GM21528 (cell line): Measurements from ENCODE around the gene TRIO.

Source experiments
- ATAC-seq: cut with Tn5 transposase; IDR thresholded peaks from one replicate; pipeline ENCODE4 v1.9.1; 2021; ENCODE audit warnings: mild to moderate bottlenecking, moderate library complexity; ENCODE audit not compliant: unreplicated experiment, low FRiP score

TRIO gene

DNA sequence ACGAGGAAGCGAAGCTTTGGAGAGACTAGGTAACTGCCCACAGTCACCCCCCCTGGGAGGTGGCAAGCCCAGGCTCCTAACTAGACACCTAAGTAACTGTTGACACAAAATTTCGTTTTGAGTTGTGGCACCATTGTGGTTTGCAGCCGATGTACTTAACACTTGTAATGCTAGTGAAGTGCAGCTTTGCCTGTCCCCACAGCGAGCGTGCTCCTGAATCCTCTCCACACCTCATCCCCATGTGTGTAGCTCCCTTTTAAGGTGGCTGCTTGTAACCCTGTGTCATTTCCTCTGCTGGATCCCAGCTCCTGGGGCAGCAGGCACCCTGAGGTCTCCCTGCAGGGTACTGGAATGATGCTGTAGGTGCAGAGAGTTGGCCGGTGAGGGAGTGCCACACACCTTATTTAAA, 114.9 kb downstream of the TRIO start:
- peak; percentile 56 for ATAC-seq

DNA sequence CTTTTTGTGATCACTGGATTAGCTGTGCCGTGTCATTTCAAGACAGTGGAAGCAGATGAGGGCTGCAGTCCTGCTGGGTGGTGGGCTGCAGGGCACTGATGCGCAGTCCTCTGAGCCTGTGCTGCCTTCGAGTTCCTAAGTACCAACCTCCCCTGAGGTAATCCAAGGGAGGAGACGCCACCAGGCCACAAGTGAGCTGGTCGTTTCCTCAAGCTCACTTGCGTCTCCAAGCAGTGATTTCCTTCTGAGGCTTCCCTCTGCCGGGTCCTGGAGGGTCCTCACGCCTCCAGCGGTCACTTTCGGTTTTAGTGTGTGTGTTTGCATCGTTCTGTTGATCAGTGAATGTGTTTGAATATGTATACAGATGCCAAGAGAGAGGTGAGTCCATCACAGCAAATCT, 115.7 kb downstream of the TRIO start:
- no peak for ATAC-seq

DNA sequence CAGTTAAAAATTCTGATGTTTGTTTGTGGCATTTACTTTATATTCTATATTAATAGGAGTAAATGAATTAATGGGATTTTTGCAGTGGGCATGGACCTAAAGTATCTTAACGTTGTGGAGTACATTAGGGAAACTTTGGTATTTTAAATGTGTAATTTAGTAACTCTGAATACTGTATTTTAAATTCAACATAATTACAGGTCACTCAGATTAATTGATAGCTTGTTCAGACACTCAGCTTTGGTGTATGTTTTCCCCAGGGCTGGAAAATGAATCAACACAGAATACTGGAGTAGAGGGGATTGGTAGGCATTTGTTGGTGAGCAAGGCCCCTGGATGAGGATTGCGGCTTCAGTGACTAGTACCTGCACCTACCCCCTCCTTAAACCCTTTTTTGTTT, 117.5 kb downstream of the TRIO start:
- no peak for ATAC-seq

DNA sequence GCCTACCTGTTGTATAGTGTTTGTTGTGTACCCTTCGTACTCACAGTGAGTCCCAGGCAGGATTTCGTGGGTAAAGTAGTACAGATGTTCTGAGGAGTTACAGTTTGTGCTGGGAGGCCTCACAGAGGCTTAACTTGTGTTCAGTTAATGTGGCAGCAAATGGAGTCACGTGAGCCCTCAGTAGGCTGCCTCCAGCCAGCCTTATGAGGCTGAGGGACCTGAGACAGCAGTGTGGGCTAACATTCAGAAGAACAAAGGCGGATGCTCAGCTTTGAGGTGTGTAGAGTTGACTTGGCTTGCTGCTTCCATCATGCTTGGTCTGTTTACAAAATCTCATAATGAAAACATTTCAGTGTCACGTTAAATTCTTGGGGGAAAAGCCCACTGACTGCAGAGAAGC, 118.1 kb downstream of the TRIO start:
- ATAC-seq = no peak

DNA sequence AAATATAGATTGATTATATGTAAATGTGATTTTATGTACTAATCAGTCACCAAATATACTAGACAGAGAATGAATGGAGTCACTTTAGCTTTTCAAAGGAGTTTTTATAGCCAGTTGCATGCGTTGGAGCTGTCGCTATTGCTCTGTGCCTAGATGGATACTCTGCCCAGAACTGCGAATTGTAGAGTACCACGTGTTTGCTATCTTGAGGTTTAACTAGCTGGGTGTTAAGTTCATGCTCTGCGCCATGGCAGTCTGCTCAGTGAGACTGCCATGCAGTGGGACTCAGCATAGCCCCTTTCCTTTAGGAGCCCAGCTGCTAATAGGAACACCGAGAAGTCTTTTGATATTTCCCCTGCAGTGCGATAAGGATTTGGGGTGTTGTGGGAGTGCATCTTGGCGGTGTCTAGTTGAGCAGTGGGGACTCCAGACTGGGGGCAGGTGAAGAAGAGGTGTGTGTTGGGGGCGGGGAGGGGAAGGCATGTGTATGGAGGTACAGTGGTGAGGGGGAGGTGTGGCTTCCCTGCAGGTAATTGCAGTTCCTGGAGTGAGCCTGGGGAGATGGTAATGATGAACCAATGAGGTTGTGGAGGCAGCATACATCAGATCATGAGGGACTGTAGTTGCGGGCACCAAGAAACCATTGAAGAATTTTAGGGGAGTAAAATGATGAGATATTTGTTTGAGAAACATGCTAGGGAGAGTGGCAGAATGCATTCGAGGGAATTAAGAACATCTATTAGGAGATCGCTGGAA, 118.9 kb downstream of the TRIO start:
- no peak for ATAC-seq

DNA sequence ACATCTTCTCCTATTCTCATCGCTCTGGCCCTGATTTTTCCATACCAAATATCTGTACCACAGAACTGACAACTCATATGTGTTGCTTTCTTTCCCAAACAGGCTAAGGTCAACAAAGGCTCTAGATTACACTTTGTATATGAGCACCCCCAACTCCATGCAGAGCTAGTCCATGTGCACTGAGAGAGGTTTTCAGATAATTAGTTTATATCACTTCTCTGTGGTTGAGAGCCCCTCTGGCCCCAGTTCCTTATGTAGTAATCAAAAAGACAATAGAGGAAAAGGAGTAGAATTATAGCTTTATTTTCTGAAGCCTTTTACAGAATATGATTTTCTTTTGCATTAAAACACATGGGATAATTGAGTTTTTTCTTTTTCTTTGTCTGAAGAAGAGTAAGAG, 120.0 kb downstream of the TRIO start:
- no peak for ATAC-seq

DNA sequence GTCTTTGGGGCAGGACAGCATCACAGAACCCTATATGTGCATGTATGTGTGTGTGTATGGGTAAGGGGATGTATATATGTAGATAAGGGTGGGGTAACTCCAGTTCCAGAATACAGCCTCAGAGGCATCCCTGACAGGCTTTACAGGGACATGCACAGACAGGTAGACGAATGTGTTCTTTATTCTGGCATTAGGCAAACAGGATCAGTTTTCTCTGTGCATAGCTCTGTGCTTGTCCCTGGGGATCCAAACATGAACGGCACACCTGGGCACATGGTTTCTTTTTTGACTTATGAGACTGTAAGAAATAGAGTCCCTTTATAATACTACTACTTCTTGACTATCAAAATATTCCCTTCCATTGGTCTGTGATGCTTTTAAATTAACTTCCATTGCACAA, 120.6 kb downstream of the TRIO start:
- no peak for ATAC-seq

DNA sequence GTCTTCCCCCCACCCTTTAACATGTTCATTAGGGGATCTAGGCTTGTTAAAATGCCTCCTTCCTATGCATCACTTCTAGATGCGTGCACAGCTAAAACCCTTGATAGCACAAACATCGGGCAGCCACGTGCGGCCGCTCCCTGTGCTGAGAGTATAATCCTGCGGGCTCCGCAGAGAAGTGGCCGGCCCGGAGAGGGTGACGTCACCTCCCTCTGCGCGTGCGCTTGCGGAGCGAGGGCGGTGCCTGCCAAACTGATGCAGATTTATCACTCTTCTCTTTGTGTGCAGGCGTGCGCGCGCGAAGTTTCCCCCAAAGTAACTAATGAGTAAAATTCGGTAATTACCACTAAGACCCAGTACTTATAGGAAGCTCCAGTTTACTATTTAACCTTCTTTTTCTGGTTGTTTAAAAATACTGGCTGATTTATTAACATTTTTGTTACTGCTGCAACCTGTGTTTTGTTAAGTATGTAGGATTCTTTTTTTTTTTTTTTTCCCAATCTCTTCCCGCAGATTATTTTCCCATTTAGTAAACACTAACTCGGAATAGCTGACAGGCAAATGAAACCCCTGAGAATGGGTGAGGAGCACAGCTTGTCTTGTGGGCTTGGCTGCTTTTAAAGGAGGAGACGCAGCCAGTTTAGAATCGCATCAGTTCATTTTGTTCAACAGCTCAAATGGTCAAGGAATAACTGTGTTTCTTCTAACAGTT, 121.6 kb downstream of the TRIO start:
- ATAC-seq = peak; percentile 77

DNA sequence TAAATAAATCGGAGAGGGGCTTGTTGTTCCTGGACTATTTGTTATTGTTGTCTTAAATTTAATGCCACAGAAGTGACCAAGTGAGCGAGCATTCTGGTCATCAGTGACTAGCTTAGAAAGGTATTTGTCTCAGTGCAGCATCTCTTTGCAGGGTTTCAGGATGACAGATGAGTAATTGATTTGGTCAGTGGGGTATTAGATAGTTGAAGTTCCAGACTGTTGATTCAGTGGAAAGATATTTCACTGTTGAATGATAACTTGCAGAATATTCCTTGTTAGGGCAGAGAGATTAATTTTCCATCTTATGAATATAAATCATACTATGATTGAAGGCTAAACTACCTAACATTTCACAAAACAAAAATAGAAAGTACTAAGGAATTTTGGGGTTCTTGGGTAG, 122.4 kb downstream of the TRIO start:
- ATAC-seq = no peak

DNA sequence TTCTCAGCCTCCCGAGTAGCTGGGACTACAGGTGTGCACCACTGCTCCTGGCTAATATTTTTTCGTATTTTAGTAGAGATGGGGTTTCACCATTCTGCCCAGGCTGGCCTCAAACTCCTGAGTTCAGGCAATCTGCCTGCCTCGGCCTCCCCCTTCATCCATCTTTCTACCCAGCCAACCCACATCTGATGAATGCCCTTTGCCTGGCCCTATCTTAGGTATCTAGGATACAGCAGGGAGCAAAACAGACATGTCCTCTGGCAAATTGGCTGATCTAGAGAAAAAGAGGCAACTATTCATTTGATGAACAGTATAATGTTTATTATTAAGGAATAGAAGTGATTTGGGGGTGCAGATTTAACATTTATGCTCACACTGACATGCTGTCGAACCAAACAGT, 123.0 kb downstream of the TRIO start:
- ATAC-seq = no peak

DNA sequence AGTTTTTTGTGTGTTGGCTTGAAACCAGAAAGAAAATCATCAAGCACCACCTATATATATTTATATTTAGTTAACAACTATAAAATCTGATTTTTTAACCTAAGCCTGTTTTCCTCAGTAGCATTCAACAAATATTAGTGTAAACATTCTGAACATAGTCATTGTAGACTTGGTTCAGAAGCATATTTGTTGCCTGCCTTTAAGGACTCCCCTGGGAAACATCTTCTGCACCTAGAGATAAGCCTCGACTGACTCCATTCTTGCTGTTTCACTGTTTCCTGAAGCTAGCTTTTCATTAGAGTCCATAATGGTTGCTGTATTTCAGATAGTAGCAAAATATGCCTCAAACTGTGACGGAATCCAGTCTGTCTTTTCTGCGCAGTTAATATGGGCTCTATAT, 123.5 kb downstream of the TRIO start:
- no peak for ATAC-seq

DNA sequence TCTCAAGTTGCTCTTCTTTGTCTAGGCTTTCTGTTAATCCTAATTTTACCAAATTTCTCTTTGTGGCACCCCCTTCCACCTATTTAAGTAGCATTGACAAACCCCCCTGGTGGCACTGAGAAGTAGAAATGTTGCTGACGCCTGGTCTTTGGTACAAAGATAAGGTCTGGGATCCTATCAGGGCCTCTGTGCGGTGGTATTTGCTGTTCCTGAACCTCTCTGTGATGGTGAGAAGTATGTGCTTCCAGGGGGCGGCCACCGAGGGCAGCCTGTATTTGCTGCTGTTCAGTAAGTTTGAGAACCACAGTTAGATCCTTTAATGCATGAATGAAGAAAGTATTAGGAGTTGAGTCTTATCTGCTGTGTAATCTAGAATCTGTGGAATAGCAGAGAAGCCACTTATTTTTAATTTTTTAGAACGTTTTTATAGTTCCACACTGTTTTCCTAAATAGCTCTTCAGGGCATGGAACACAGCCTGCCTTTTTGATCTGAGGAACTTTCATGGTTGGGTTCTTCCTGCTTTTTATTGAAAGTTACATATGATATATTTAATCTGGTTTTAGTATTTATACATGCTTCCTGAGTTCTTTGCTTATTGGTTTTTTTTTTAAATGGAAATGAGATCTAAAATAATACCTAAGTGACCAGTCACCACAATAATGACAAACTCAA, 124.2 kb downstream of the TRIO start:
- ATAC-seq = no peak

DNA sequence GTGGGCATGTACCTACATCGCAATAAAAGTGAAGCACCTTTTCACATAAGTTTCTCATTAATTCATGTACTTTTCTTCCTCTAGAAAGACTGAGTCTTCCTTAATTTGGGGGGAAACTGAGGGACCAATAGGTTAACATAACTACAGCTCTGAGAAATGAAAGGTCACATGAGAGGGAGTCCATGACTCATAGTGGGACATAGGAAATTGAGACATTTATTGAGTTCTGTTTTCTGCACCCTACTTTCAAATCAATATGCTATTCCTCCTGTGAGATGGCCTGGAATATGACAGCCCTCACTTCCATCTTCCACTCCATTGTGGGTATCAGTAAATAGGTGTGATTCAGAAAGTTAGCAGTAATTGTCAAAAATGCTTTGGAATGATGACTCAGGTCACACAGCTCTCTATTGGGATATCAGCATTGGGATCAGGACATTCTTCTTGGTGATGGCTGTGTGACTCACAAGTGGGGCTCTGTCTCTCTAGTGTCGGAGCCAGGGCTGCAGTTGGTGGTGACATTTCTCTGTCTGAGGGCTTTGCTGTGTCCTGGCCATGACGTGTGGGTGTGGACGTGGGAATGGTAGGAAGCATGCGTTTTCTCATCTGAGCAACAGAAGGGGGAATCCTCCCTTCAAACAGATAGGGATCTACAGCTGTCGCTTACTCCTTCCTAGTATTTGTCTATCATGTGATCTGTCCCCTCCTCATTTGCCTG, 125.0 kb downstream of the TRIO start:
- ATAC-seq = no peak

DNA sequence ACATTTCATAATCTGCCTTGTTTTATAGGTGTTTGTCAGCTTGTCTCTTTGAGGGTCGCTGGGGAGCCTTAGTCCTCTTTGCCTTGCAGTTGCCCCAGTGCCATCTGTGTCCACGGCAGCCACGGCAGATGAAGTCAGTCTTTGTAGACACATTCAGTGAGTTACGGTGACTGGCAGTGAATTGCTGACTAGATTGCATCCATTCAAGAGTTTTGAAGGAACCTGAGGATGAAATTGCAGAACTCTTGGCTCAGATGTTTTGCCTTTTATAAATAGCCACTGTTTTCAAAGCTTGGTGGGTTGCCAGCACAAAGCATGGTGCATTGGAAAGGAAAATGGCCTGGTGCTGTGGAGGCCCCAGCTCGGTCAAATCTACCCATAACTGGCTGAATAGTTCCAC, 125.6 kb downstream of the TRIO start:
- ATAC-seq = no peak

DNA sequence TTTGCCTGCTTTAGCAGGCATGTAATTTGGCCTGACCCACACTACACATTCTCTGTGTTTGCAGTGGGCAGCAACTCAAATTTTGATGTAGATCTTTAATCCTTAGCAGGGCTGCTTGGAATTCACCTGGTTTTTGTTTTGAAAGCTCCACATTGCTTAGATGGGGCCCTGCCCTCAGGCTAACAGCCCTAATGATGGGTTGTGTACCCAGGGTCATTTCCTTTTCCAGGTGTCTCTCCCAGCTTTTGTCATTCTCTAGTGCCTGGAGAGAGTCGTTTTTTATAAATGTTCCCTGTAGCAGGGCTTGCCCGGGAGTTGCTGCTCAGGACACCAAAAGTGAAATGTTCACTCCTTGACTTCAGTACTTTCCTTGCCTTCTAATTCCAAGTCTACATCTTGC, 126.3 kb downstream of the TRIO start:
- no peak for ATAC-seq

DNA sequence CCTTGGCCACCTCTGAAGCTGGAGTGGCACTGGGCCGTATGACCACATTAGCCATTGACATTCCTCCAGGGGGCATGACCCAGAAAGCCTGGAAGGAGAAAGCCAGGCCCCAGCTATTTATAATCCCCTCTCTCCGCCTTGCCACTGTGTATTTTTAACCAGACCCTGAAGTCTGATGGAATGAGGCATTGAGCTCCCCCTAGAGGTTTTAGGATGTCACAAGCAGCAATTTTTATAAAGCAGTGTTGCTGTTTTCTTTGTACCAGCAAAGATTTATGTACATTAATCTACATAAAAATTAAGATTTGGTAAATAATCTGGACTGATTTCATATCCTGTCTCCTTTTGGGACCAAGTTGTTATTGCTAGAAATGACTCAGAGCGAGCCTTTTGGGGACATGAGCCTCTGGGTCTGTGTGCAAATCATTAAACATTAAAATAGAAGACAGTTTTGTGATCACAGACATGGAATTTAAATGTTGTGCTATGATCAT, 127.1 kb downstream of the TRIO start:
- ATAC-seq = peak; percentile 44

DNA sequence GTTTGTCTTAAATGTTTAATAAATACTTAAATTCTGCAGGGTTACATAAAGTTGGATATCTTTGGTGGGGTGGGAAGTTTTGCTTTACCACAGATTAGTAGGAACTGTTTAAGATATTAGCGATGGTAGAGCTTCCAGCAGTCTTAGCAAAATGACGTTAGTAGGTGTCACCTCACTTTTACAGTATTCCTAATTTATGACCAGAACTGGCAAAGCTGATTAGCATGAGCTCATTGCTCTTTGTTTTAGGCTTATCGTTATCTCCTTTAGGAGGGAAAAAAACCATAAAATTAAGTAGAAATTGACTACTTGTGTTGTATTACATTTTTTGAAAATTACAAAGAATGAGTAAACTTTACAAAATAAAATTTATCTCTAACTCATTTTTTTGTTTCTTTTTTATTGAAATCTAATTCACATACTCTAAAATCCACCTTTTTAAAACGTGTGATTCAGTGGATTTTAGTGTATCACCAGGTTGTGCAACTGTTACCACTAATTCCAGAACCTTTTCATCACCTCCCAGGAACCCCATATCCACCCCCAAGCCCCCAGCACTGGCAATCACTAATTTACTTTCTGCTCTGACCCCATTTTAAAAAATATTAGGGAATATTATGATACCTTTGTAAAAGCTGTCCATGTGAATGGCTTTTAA, 129.5 kb downstream of the TRIO start:
- no peak for ATAC-seq

DNA sequence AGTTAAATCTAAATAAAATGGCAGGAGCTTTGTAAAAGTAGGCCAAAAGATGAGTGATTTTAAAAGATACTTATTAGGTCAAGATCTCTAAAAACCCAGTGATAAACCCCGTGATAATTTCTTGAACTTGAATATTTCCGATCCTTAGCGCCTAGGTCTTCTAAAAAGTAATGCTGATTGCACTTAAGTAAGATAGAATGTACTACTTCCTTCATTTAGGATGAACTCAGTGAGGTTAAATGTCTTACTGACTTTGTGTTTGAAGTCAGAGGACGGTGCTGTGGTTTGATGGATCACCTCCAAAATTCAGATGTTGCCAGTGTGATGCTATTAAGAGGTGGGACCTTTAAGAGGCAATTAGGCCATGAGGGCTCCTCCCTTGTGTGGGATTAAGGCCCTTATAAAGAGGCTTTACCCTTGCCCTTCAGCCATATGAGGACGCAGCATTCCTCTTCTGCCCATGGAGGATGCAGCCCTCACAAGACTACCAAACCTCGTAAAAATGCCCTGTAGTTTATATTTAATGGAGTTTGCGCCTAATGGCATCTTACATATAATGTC, 130.1 kb downstream of the TRIO start:
- ATAC-seq = no peak

DNA sequence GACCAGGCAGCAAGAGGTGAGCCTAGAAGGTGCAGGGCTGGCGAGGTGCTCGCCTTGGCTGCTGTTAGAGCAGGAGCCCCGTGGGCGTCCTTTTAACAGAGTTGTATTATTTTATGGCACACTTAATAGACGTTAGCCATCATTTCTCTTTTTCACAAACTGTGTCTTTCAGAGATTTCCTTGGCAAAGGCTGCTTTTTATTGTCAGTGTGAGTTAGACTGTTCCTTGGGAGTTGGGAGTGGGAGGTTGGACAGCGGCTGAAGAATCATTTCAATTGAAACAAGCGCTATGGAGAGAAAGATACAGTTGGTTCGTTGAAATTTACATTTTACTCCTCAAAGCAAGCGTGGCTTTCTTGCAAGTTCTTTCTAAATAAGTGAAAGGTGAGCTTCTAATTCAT, 133.2 kb downstream of the TRIO start:
- no peak for ATAC-seq
